RWPE1 (cell line): Measurements from ENCODE around the gene TDP1.

Source experiments
- CTCF ChIA-PET: fragments of 350-600 bp; sonication (Branson Sonifier 250); formaldehyde crosslinking; extraction: SDS; loops from one replicate; lab custom pipeline; 2021; lab: Yijun Ruan, JAX
- POLR2A ChIA-PET: fragments of 400-600 bp; formaldehyde crosslinking; extraction: SDS; loops from one replicate; lab custom pipeline; 2020; ENCODE audit warnings: antibody characterized with exemption; ENCODE audit not compliant: low non-redundant PET; lab: Yijun Ruan, JAX
- DNase-seq: peaks from one replicate; pipeline ENCODE4 v3.0.0; 2012; ENCODE audit warnings: low spot score
- H3K27ac ChIP-seq: fragments of 450-650 bp; 2 replicates; pipeline ENCODE4 v1.5.1; 2017
- TF ChIP-seq, protein P1 (sequence below): fragments of 450-650 bp; conservative IDR thresholded peaks from 2 replicates; pipeline ENCODE4 v1.5.1; 2017; ENCODE audit warnings: low read depth, mild to moderate bottlenecking

Gene TDP1

DNA sequence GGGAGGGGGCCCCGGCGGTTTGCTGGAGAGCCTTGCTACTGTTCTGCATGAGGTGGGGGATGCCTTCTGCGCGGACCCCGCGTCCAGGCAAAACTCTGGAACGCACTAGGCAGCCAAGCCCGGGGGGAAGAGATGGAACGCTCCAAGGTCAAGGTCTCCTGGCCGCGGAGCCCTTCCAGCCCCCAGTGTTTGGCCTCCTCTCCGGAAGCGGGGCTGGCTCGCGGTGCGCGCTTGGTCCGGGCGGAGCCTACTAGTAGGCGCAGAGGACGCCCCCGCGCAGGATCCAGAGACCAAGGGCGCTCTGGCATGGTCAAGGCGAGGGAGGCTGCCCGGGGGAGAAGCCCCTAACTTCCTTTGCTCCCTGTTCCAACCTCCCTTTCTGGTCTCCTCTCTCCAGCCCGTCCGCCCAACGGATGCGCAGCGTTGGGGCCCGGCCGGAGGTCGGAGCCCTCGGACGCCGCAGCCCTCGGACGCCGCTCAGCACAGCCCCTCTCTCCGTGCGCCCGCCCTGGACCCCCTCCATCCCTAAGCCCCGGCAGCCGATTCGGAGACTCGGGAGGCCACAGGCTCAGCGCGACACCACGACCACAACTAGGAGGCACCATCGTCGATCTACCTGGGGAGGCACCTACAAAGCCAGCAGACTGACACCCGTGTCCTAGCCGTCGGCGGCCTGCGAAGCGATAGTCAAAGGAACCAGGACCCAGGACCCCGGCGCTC lies 105.4 kb downstream of the TDP1 start:
- ChIA-PET POLR2A (no interaction called here), CTCF (interaction anchor here (0.6 to 0.7 kb wide), 2 partner anchors 16 to 151 kb away, joined by 3 to 4 read pairs; no protein-coding TSS in a partner anchor)
- TF ChIP-seq, protein P1, sequence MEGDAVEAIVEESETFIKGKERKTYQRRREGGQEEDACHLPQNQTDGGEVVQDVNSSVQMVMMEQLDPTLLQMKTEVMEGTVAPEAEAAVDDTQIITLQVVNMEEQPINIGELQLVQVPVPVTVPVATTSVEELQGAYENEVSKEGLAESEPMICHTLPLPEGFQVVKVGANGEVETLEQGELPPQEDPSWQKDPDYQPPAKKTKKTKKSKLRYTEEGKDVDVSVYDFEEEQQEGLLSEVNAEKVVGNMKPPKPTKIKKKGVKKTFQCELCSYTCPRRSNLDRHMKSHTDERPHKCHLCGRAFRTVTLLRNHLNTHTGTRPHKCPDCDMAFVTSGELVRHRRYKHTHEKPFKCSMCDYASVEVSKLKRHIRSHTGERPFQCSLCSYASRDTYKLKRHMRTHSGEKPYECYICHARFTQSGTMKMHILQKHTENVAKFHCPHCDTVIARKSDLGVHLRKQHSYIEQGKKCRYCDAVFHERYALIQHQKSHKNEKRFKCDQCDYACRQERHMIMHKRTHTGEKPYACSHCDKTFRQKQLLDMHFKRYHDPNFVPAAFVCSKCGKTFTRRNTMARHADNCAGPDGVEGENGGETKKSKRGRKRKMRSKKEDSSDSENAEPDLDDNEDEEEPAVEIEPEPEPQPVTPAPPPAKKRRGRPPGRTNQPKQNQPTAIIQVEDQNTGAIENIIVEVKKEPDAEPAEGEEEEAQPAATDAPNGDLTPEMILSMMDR = no peak
- DNase-seq = no peak
- no peak overlapping the region for H3K27ac ChIP-seq

GRCh38 chr14:90061685-90062126 lies 106.0 kb downstream of the TDP1 start, which contains the start of gene KCNK13:
Gene KCNK13 (plus strand): TSS chr14:90061994. CDS start chr14:90062206, 212 bp downstream.
- TF ChIP-seq, protein P1 = no peak
- H3K27ac ChIP-seq = no peak within 1 kb of the TSS
- peak; percentile 8 for DNase-seq
- CTCF ChIA-PET = interaction anchor here (0.6 to 1.1 kb wide), 3 partner anchors 12 to 152 kb away, joined by 3 read pairs; no protein-coding TSS in a partner anchor
- POLR2A ChIA-PET = no interaction called here

GRCh38 chr14:90062127-90062794 lies 106.5 kb downstream of the TDP1 start:
- H3K27ac ChIP-seq = no peak overlapping the region
- TF ChIP-seq, protein P1 = no peak
- ChIA-PET POLR2A (no interaction called here), CTCF (interaction anchor here (0.6 to 1.1 kb wide), 3 partner anchors 12 to 153 kb away, joined by 3 read pairs; no protein-coding TSS in a partner anchor)
- peak; percentile 11 for DNase-seq

DNA sequence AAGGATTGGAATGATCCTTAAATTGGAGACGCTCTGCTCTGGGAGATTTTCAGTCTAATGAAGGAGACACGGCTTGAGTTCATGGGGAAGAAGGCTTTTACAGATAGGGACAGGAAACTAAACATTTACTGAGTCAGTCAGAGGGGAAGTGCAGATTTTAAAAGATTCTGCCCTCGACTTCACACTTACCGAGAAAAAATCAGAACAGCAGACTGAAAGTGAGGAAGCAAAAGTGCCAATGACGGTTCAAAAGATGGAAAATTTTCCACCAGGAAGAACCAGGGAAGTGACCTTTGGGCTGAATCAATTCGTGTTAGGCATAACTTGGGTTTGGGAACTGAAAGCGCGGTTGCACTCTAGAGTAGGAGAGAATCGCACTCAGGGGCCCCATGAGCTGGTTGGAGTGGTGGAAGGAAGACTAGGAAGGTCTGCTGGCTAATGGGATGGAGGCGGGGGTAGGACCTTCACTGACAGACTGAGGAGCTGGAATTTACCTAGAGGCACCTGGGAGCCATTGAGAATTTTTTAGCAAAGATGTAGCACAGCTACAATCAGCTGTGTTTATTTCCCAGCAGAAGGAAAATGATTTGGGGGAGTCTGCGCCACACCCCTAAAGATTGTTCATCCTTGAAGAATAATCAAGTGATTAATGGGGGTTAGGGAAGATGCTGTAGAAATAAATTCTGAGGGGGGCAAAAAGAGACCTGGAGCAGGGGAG lies 107.3 kb downstream of the TDP1 start:
- TF ChIP-seq, protein P1 = no peak
- CTCF ChIA-PET = interaction anchor here (1.1 kb wide), 1 partner anchor 23 kb away, joined by 3 read pairs; no protein-coding TSS in a partner anchor
- no peak for DNase-seq
- POLR2A ChIA-PET = no interaction called here
- H3K27ac ChIP-seq = no peak overlapping the region

GRCh38 chr14:90072350-90072749 lies 116.6 kb downstream of the TDP1 start:
- H3K27ac ChIP-seq = no peak overlapping the region
- ChIA-PET CTCF (no interaction called here), POLR2A (no interaction called here)
- no peak for DNase-seq
- TF ChIP-seq, protein P1 = no peak

GRCh38 chr14:90079576-90079975 lies 123.8 kb downstream of the TDP1 start:
- no peak for DNase-seq
- TF ChIP-seq, protein P1 = no peak
- CTCF ChIA-PET = no interaction called here
- no peak overlapping the region for H3K27ac ChIP-seq
- POLR2A ChIA-PET = no interaction called here
